ENCODE measurements around the gene SMYD4. TPM values are rescaled to one million over a fixed set of nuclear protein-coding genes. Genes with fewer than 3 reads are reported as not detected.

Gene SMYD4
- total RNA-seq, 1 donor from 2014 or later = 28.4 TPM

DNA sequence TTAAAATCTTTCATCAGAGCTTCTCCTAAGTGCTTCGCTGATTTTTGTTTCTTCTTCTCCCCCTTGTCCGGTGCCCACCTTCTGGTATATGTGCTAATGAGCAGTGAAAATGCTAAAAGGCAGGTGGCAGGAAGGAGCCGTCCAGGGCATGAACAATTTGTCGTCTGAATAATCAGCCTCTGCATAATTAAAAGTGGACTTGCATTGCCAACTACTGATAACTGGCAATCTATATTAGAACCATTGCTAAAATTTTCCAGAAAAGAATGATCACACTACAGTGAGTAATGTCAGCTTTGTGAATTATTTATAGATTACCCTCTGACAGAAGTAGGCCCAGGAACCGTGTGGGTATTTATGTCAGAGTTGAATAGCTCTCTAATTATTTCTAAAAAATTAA, 39.8 kb downstream of the SMYD4 start:
- no peak for DNase-seq (ENCODE audit: low spot score)
- Mint-ChIP-seq H3K4me3 (no peak overlapping the region), H3K27ac (no peak overlapping the region), H3K4me1 (ENCODE audit: low read depth) (no peaks in the 10 kb centered on the region), H3K36me3 (ENCODE audit: low read depth) (peaks cover 14% of the 10 kb centered on the region), H3K27me3 (ENCODE audit: insufficient read depth) (no peaks in the 10 kb centered on the region), H3K9me3 (no peaks in the 10 kb centered on the region)
- intact Hi-C loops (cut with micrococcal nuclease) = no loop called here

DNA sequence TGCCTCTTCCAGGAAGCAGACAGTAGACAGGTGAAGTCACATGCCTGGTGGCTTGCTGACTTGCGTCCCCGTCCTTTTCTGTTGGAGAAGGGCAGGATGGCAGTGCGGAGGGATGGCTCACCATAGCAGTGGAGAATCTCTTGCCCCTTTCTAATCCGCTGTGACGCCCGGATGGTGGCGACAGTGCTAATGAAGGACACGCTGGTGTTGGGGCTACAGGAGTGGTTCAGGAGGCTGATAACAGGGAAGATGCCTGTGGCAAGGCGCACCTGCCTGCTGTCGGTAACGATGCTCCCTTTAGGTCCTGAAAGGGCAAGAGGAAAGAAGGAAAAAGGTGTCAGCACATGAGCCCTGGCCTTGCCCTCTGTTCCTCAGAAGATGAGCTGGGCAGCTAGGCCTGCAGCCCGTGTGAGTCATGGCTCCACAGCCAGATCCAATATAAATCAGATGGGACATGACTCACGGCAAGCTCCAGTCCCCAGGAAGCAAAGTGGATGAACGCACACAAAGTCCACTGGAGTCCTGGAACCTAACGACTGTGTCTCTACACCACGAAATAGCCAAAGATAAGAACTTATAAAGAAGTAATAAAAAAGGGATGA, 42.3 kb downstream of the SMYD4 start:
- Mint-ChIP-seq H3K4me1 (ENCODE audit: low read depth) (peaks cover 10% of the 10 kb centered on the region), H3K27ac (no peak overlapping the region), H3K9me3 (no peaks in the 10 kb centered on the region), H3K4me3 (no peak overlapping the region), H3K36me3 (ENCODE audit: low read depth) (peaks cover 30% of the 10 kb centered on the region), H3K27me3 (ENCODE audit: insufficient read depth) (no peaks in the 10 kb centered on the region)
- intact Hi-C loops (cut with micrococcal nuclease) = no loop called here
- no peak for DNase-seq (ENCODE audit: low spot score)

DNA sequence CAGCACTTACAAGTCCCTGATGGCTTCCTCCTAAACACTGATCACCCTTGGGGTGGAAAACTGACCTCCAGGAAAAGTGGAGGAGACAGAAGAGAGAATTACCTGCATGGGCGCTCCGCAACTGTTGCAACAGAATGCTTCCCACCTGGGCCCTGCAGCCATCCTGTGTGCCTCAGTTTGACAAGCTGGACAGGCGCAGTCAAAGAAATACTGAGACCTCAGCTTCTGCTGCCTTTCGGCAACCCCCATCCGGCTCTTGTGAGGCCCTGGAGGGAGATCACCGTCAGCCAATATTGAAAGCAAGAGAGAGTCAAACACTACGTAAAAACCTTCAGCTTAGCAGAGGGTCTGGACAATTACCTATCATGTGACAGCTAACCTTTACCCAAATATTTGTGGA, 43.0 kb downstream of the SMYD4 start:
- peaks cover 10% of the 10 kb centered on the region for H3K4me1 Mint-ChIP-seq (ENCODE audit: low read depth)
- no peak for DNase-seq (ENCODE audit: low spot score)
- intact Hi-C loops (cut with micrococcal nuclease) = no loop called here
- H3K27ac Mint-ChIP-seq = no peak overlapping the region
- H3K9me3 Mint-ChIP-seq = no peaks in the 10 kb centered on the region
- H3K4me3 Mint-ChIP-seq = no peak overlapping the region
- H3K36me3 Mint-ChIP-seq (ENCODE audit: low read depth) = peaks cover 37% of the 10 kb centered on the region
- no peaks in the 10 kb centered on the region for H3K27me3 Mint-ChIP-seq (ENCODE audit: insufficient read depth)

DNA sequence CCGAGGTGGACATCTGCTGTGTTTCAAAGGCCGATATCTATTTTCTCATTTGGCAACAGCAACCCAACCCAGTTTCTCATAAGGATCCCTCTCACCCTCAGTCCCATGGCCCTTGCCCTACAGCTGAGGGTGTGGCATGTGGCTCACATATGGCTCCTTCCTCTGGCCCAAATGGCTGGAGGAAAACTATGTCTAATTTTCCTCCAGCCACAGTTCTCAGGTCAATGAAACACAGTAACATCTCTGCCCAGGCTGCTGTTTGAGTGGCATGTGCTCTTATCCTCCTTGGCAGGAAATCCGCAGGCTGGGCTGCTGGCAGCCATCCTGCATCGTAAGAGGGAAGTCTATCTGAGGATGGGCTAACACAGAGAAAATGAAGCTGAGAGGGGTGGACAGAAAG, 43.8 kb downstream of the SMYD4 start:
- H3K27ac Mint-ChIP-seq = no peak overlapping the region
- no peaks in the 10 kb centered on the region for H3K9me3 Mint-ChIP-seq
- intact Hi-C loops (cut with micrococcal nuclease) = no loop called here
- peaks cover 10% of the 10 kb centered on the region for H3K4me1 Mint-ChIP-seq (ENCODE audit: low read depth)
- no peaks in the 10 kb centered on the region for H3K27me3 Mint-ChIP-seq (ENCODE audit: insufficient read depth)
- peaks cover 38% of the 10 kb centered on the region for H3K36me3 Mint-ChIP-seq (ENCODE audit: low read depth)
- DNase-seq (ENCODE audit: low spot score) = no peak
- H3K4me3 Mint-ChIP-seq = no peak overlapping the region

DNA sequence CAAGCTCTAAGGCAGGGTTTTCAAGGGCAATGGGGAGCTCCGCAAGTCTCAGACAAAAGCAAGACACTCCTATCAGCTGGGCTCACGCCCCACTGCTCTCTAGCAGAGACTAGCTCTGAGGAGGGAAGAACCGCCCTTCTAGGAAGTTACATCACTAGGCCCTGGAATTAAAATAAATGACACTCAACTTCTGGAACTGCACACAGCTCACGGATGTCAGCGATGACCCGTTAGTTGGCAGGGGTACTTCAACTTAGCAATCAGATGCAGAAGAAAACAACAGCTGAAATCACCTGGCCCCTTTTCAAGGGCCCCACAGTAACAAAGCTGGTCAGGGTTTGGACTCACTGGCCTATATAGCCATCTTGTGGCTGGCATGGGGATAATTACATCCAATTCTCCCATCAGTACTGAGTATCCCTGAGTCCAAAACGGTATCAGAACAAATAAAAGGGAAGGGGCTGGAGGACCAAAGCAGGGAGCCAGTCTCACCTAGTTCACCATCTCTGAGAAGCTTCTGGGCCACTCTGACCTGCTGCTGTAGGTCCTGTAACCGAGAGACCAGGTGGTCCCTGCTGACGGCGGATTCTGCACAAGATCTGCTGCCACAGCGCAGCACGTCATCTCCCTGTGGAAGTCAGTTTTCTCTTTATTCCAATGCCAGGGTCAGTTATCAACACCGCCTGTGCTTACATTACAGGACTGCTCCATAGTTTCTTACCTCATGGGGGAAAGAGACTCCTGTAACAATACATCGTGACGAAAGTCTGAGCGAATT, 45.7 kb downstream of the SMYD4 start:
- no peak for DNase-seq (ENCODE audit: low spot score)
- Mint-ChIP-seq H3K27me3 (ENCODE audit: insufficient read depth) (no peaks in the 10 kb centered on the region), H3K27ac (peak overlapping the region; percentile 44), H3K4me1 (ENCODE audit: low read depth) (peaks cover 10% of the 10 kb centered on the region), H3K9me3 (no peaks in the 10 kb centered on the region), H3K36me3 (ENCODE audit: low read depth) (peaks cover 44% of the 10 kb centered on the region), H3K4me3 (no peak overlapping the region)
- intact Hi-C loops (cut with micrococcal nuclease) = loop anchor here (1.0 kb wide), 2 partner anchors 64 to 115 kb away; no protein-coding TSS in a partner anchor

DNA sequence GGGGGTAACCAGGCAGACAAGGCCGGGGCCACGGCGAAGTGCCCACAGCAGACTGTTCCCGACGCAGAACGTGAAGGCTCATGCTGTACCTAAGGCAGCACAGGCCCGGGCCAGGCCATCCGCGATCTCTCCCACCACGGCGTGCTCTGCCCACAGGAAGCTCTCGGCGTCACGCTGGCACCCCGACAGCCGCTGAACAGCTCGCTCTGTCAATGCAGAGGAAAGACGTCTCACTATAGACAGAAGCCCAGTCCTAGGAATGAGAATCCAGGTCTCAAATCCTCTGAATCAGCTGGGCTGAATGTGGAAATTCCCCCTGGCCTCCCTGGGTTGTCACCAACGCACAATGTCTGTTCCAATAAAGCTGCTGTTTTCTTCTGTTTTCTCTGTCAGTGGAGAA, 46.4 kb downstream of the SMYD4 start:
- Mint-ChIP-seq H3K36me3 (ENCODE audit: low read depth) (peaks cover 44% of the 10 kb centered on the region), H3K27ac (peak overlapping the region; percentile 44), H3K27me3 (ENCODE audit: insufficient read depth) (no peaks in the 10 kb centered on the region), H3K4me3 (no peak overlapping the region), H3K9me3 (no peaks in the 10 kb centered on the region), H3K4me1 (ENCODE audit: low read depth) (peaks cover 10% of the 10 kb centered on the region)
- DNase-seq (ENCODE audit: low spot score) = no peak
- intact Hi-C loops (cut with micrococcal nuclease) = no loop called here

DNA sequence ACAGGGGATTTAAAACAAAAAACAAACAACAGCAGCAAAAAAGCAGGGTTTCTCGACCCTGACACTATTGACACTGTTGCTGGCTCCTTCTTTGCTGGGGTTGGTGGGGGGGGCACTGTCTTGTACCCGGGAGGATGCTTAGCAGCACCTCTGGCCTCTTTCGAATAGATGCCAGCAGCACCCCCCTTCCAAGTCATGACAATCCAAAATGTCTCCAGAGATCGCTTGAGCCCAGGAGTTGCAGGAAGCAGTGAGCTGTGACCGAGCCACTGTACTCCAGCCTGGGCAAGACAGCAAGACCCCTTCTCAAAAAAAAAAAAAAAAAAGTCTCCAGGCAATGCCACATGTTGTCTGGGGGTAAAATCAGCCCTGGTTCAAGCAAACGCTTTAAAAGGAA, 47.5 kb downstream of the SMYD4 start:
- Mint-ChIP-seq H3K27ac (no peak overlapping the region), H3K27me3 (ENCODE audit: insufficient read depth) (no peaks in the 10 kb centered on the region), H3K4me3 (no peak overlapping the region), H3K9me3 (no peaks in the 10 kb centered on the region), H3K36me3 (ENCODE audit: low read depth) (peaks cover 45% of the 10 kb centered on the region), H3K4me1 (ENCODE audit: low read depth) (peaks cover 10% of the 10 kb centered on the region)
- DNase-seq (ENCODE audit: low spot score) = no peak
- intact Hi-C loops (cut with micrococcal nuclease) = no loop called here

DNA sequence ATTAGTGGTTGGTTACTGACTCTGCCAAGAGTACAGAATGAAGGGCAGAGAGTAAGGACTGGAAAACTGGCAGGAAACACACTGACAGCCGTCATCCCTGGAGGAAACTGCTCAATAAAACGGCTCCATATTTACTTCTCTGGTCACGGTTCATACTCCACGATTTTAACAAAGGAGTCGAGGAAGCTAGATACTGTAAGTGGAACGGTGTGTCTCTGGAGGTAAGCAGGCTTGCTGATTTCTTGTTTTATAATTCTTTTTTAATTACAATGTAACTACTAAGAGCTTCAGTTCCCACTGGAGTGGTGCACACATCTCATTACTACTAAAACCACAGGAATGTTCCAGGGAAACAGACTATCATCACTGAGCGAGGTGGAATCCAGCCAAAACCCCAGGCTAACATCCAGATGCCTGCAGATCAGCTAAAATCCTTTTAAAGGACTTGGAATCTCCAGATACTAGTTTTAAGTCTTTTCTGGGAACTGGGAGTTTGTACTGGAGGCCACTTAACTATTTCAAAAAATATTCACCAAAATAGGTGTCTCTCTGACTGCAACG, 50.1 kb downstream of the SMYD4 start:
- Mint-ChIP-seq H3K27ac (no peak overlapping the region), H3K4me3 (no peak overlapping the region), H3K36me3 (ENCODE audit: low read depth) (peaks cover 40% of the 10 kb centered on the region), H3K27me3 (ENCODE audit: insufficient read depth) (no peaks in the 10 kb centered on the region), H3K9me3 (no peaks in the 10 kb centered on the region), H3K4me1 (ENCODE audit: low read depth) (peaks cover 10% of the 10 kb centered on the region)
- intact Hi-C loops (cut with micrococcal nuclease) = no loop called here
- DNase-seq (ENCODE audit: low spot score) = no peak

DNA sequence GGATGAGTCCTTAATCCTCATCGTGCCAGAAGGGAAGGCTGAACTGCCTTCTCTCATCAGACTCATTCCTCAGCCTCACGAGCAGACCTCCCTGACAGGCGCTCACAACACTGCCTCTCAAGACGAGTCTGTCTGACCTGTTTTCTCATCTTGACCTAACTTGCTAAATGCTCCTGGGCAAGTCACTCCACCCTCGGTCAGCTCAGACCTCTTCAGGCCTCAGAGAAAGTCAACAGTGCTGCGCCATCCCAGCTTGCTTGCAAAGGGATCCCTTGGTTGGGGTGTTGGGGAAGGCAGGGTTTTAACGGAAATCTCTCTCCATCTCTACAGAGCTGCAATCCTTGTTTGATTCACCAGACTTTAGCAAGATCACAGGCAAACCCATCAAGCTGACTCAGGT, 52.8 kb downstream of the SMYD4 start:
- peaks cover 9% of the 10 kb centered on the region for H3K4me1 Mint-ChIP-seq (ENCODE audit: low read depth)
- no peak overlapping the region for H3K4me3 Mint-ChIP-seq
- intact Hi-C loops (cut with micrococcal nuclease) = no loop called here
- no peaks in the 10 kb centered on the region for H3K27me3 Mint-ChIP-seq (ENCODE audit: insufficient read depth)
- no peak overlapping the region for H3K27ac Mint-ChIP-seq
- DNase-seq (ENCODE audit: low spot score) = no peak
- H3K36me3 Mint-ChIP-seq (ENCODE audit: low read depth) = peaks cover 22% of the 10 kb centered on the region
- H3K9me3 Mint-ChIP-seq = no peaks in the 10 kb centered on the region

DNA sequence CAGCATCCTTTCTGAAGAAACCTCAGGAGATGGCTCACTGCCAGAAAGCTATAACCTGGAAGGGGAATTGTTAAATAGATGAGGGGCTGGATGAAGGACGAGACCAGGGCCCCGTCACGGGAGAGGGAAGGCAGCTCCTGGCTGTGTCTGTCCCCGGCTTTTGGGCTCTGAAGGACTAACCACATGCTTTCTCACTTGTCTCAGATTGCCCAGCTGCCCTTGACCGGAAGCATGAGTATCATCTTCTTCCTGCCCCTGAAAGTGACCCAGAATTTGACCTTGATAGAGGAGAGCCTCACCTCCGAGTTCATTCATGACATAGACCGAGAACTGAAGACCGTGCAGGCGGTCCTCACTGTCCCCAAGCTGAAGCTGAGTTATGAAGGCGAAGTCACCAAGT, 53.4 kb downstream of the SMYD4 start:
- Mint-ChIP-seq H3K27ac (no peak overlapping the region), H3K36me3 (ENCODE audit: low read depth) (peaks cover 20% of the 10 kb centered on the region), H3K4me1 (ENCODE audit: low read depth) (peaks cover 9% of the 10 kb centered on the region), H3K27me3 (ENCODE audit: insufficient read depth) (no peaks in the 10 kb centered on the region), H3K4me3 (no peak overlapping the region), H3K9me3 (no peaks in the 10 kb centered on the region)
- intact Hi-C loops (cut with micrococcal nuclease) = no loop called here
- no peak for DNase-seq (ENCODE audit: low spot score)

DNA sequence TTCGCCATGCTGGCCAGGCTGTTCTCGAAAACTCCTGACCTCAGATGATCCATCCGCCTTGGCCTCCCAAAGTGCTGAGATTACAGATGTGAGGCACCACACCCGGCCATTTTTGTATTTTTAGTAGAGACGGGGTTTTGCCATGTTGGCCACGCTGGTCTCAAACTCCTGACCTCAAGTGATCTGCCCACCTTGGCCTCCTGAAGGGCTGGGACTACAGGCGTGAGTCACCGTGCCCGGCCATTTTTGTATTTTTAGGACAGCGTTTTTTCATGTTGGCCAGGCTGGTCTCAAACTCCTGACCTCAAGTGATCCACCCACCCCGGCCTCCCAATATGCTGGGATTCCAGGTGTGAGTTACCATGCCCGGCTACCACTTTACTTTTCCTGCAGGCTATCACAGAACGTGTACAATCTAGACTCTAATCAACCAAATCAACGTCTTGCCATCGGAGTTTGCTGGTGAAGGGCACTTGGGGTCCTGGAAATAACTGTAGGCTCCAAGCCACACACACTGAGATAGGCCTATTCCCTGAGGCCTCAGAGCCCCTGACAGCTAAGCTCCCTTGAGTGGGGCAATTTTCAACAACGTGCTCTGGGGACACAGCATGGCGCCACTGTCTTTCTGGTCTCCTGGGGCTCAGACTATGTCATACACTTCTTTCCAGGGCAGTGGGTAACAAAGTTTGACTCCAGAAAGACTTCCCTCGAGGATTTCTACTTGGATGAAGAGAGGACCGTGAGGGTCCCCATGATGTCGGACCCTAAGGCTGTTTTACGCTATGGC, 55.1 kb downstream of the SMYD4 start:
- H3K9me3 Mint-ChIP-seq = no peaks in the 10 kb centered on the region

DNA sequence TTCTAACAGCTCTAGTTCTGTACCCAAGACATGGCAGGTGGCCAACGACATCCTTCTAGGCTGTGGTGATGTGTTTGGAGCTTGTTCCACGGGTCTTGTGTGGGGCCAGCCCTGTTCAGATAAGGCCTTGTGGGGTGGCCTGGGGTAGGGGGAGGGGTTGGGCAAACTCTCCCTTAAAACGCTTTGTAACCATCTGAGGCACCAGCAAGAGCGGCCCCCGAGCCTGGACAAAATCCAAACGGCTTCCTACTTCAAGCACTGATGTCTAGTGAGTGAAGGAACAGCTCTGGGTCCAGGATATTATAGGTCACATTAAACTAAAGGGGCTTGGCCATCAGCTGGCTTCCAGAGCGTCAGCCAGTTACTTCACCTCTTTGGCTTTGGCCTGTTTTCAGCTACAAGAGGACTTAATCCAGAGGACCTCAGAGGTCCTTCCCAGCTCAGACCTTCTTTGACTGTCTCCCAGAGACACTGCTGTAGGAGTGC, 56.0 kb downstream of the SMYD4 start:
- Mint-ChIP-seq H3K27me3 (ENCODE audit: insufficient read depth) (no peaks in the 10 kb centered on the region), H3K4me3 (no peak overlapping the region), H3K36me3 (ENCODE audit: low read depth) (peaks cover 13% of the 10 kb centered on the region), H3K9me3 (no peaks in the 10 kb centered on the region), H3K4me1 (ENCODE audit: low read depth) (peaks cover 9% of the 10 kb centered on the region), H3K27ac (no peak overlapping the region)
- intact Hi-C loops (cut with micrococcal nuclease) = no loop called here
- no peak for DNase-seq (ENCODE audit: low spot score)

More for the DNA sequence above, 55.1 kb downstream of the SMYD4 start:
- Mint-ChIP-seq H3K36me3 (ENCODE audit: low read depth) (peaks cover 14% of the 10 kb centered on the region), H3K27me3 (ENCODE audit: insufficient read depth) (no peaks in the 10 kb centered on the region), H3K27ac (peak overlapping the region; percentile 7), H3K4me1 (ENCODE audit: low read depth) (peaks cover 9% of the 10 kb centered on the region), H3K4me3 (no peak overlapping the region)
- no peak for DNase-seq (ENCODE audit: low spot score)
- intact Hi-C loops (cut with micrococcal nuclease) = no loop called here

Measured in activated T-helper 1 cell treated with anti-CD3 and anti-CD28 coated beads, Interleukin-12 subunit alpha, Interleukin-12 subunit beta, Interleukin-2, Interleukin-4 antibody, amounts not matched to agents 30 ng/mL and 10 ng/mL and 1 ng/mL, durations not matched to agents 14 hours and 24 hours and 36 hours (primary cell).